Panc1 (cell line): ENCODE results near the gene ITPKB. TPM values are rescaled to one million over a fixed set of nuclear protein-coding genes. Genes with fewer than 3 reads are reported as not detected.

Source experiments
- ATAC-seq: fragments of 200-7000 bp; cut with Tn5 transposase; 2 replicates; pipeline ENCODE4 v1.9.1; 2020; ENCODE audit warnings: mild to moderate bottlenecking, moderate library complexity
- BruUV-seq: library from RNA; stranded (reverse); fragments of 400-500 nt; replicated peaks from 2 replicates; lab custom pipeline; 2021; lab: Mats Ljungman, UMichigan
- CTCF ChIA-PET: fragments of 300-600 bp; sonication (Branson Sonifier 250); formaldehyde crosslinking; loops from one replicate; lab custom pipeline; 2022; ENCODE audit warnings: antibody characterized with exemption; lab: Charles Lee
- POLR2A ChIA-PET: fragments of 300-600 bp; sonication (Branson Sonifier 250); formaldehyde crosslinking; loops from one replicate; lab custom pipeline; 2022; ENCODE audit warnings: antibody characterized with exemption; lab: Charles Lee
- DNase-seq: peaks from one replicate; pipeline ENCODE4 v3.0.0-alpha.2; 2010; ENCODE audit warnings: low read depth, low spot score
- H3K27ac ChIP-seq: 2 replicates; pipeline ENCODE4 v1.5.1; 2011; ENCODE audit warnings: mild to moderate bottlenecking, low read length, inconsistent platforms
- H3K27me3 ChIP-seq: fragments of 200-500 bp; sonication (Bioruptor generic); 2 replicates; pipeline ENCODE4 v1.6.0; 2014; ENCODE audit warnings: low read length, inconsistent platforms; ENCODE audit not compliant: control insufficient read depth, insufficient read depth
- H3K36me3 ChIP-seq: fragments of 200-500 bp; sonication (Bioruptor generic); 2 replicates; pipeline ENCODE4 v1.5.1; 2014; ENCODE audit warnings: inconsistent platforms, mild to moderate bottlenecking, low read length, moderate library complexity; ENCODE audit not compliant: control insufficient read depth, insufficient read depth
- H3K4me1 ChIP-seq: 2 replicates; pipeline ENCODE4 v1.5.1; 2011; ENCODE audit warnings: inconsistent platforms, mild to moderate bottlenecking, low read length, moderate library complexity; ENCODE audit not compliant: control insufficient read depth, insufficient read depth
- H3K4me3 ChIP-seq, 2 experiments: 2 replicates each; pipeline ENCODE4 v1.5.1; 2011 to 2012; ENCODE audit warnings: low read depth in 2 of 2, low read length in 2 of 2, mild to moderate bottlenecking in 2 of 2, inconsistent platforms in 1 of 2, moderate library complexity in 1 of 2
- H3K9me3 ChIP-seq: fragments of 200-500 bp; sonication (Bioruptor generic); 2 replicates; pipeline ENCODE4 v1.5.1; 2014; ENCODE audit warnings: low read depth, mild to moderate bottlenecking, inconsistent platforms, low read length, moderate library complexity; ENCODE audit not compliant: control insufficient read depth, insufficient read depth
- POLR2AphosphoS5 ChIP-seq: IDR thresholded peaks from 2 replicates; pipeline ENCODE4 v1.6.1; 2012; ENCODE audit warnings: mild to moderate bottlenecking, low read depth, low read length, moderate library complexity
- REST ChIP-seq, 2 experiments: IDR thresholded peaks; 2 replicates each; pipeline ENCODE4 v1.6.1; 2011 to 2012; ENCODE audit warnings: low read depth in 2 of 2, control low read depth in 1 of 2, low read length in 1 of 2, mild to moderate bottlenecking in 1 of 2, moderate library complexity in 1 of 2; ENCODE audit not compliant: insufficient read depth in 1 of 2
- SIN3A ChIP-seq: IDR thresholded peaks from 2 replicates; pipeline ENCODE4 v1.6.1; 2012; ENCODE audit warnings: low read depth, mild to moderate bottlenecking, low read length, moderate library complexity, borderline replicate concordance; ENCODE audit not compliant: insufficient read depth
- TCF7L2 ChIP-seq: IDR thresholded peaks from 2 replicates; pipeline ENCODE4 v1.6.1; 2011; ENCODE audit warnings: mild to moderate bottlenecking, low read depth, low read length, inconsistent platforms
- in situ Hi-C: cut with HindIII; loops from 2 replicates; pipeline ENCODE4 v1.10.0; 2016; ENCODE audit warnings: low sequenced_read_pairs, low pct_unique_long_range_greater_than_20kb
- intact Hi-C: fragments of 100-400 bp; cut with micrococcal nuclease; formaldehyde crosslinking; loops from one replicate; pipeline ENCODE4 v1.10.0; 2022; ENCODE audit not compliant: unreplicated experiment
- total RNA-seq: library from RNA; stranded (reverse); gene quantifications from one replicate; pipeline ENCODE4 v1.2.1, GENCODE V29; 2021; ENCODE audit not compliant: unreplicated experiment
- TF ChIP-seq, protein P1 (sequence below): fragments of 450-650 bp; IDR thresholded peaks from 2 replicates; pipeline ENCODE4 v1.5.1; 2017; ENCODE audit warnings: mild to moderate bottlenecking

The ITPKB gene
- total RNA-seq, 1 experiment from 2014 or later = 10.9 TPM

- intact Hi-C loops = no loop called here
Observed at GRCh38 chr1:226666164-226666506, 72.9 kb downstream of the ITPKB start.

DNA sequence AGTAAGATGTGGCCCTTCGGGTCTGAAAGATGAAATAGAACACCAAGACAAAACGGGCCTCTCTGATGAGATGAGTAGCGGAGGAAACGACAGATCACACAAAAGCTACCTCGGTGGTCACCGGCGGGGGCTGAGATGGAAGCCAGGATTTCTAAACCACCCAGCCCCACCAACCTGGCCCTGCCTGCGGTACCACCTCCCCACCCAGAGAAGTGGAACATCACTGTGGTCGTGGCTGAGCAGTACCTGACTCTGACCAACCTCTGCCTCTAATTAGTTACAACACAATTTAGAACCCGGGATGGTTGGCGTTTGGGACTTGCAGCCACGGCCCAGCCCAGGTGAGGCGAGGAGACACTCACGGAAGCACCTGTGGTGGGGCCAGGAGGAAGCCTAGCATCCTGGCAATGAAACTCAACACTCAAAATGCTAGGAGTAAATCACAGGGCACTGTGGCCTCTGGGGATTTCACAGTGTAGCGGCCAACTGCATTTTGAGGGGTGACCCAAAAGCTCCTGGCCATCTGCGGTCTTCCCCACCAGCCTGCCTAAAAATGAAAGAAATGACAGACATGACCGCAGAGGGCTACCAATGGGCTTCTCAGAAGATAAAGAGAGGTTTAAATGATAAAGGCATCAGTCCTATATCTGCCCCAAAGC, 73.4 kb downstream of the ITPKB start:
- ATAC-seq (no peak), DNase-seq (no peak)
- Histone ChIP-seq H3K27me3 (no peaks in the 10 kb centered on the region), H3K4me1 (no peaks in the 10 kb centered on the region; the same call in 1 of the 2 replicates), H3K9me3 (no peaks in the 10 kb centered on the region), H3K27ac (no peak overlapping the region), H3K36me3 (no peaks in the 10 kb centered on the region), H3K4me3 (no peak overlapping the region)
- ChIA-PET POLR2A (interaction anchor here (0.6 kb wide), 1 partner anchor 619 kb away, joined by 8 read pairs; no protein-coding TSS in a partner anchor), CTCF (no interaction called here)
- TF ChIP-seq SIN3A = no peak
- TF ChIP-seq POLR2AphosphoS5 = no peak
- TF ChIP-seq, protein P1, sequence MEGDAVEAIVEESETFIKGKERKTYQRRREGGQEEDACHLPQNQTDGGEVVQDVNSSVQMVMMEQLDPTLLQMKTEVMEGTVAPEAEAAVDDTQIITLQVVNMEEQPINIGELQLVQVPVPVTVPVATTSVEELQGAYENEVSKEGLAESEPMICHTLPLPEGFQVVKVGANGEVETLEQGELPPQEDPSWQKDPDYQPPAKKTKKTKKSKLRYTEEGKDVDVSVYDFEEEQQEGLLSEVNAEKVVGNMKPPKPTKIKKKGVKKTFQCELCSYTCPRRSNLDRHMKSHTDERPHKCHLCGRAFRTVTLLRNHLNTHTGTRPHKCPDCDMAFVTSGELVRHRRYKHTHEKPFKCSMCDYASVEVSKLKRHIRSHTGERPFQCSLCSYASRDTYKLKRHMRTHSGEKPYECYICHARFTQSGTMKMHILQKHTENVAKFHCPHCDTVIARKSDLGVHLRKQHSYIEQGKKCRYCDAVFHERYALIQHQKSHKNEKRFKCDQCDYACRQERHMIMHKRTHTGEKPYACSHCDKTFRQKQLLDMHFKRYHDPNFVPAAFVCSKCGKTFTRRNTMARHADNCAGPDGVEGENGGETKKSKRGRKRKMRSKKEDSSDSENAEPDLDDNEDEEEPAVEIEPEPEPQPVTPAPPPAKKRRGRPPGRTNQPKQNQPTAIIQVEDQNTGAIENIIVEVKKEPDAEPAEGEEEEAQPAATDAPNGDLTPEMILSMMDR = no peak
- TF ChIP-seq TCF7L2 = no peak
- TF ChIP-seq REST (IDR thresholded peaks at IDR 0.05; ENCODE audit: insufficient read depth in 1 of 2, low read depth in 2 of 2, low read length in 1 of 2) = no peak
- intact Hi-C loops = no loop called here
- BruUV-seq = no TSS peak
- in situ Hi-C loops = no loop called here

More at GRCh38 chr1:226666164-226666506, 72.9 kb downstream of the ITPKB start:
- no peak for ATAC-seq
- no peaks in the 10 kb centered on the region for H3K36me3 ChIP-seq
- CTCF ChIA-PET = no interaction called here
- POLR2A ChIA-PET = interaction anchor here (0.6 kb wide), 1 partner anchor 618 kb away, joined by 8 read pairs; no protein-coding TSS in a partner anchor
- TF ChIP-seq SIN3A (no peak), REST (IDR thresholded peaks at IDR 0.05; ENCODE audit: insufficient read depth in 1 of 2, low read depth in 2 of 2, low read length in 1 of 2) (no peak), TCF7L2 (no peak), POLR2AphosphoS5 (no peak)
- TF ChIP-seq, protein P1 = no peak
- BruUV-seq = no TSS peak
- H3K27ac ChIP-seq = no peak overlapping the region
- H3K4me1 ChIP-seq = no peaks in the 10 kb centered on the region; the same call in 1 of the 2 replicates
- H3K4me3 ChIP-seq = no peak overlapping the region
- H3K27me3 ChIP-seq = no peaks in the 10 kb centered on the region
- no peaks in the 10 kb centered on the region for H3K9me3 ChIP-seq
- in situ Hi-C loops = no loop called here
- no peak for DNase-seq
